HG03135 (cell line): ENCODE data around the gene KRT32.

Experiments
- ATAC-seq: cut with Tn5 transposase; IDR thresholded peaks from one replicate; pipeline ENCODE4 v1.9.1; 2021; ENCODE audit warnings: mild to moderate bottlenecking, moderate library complexity; ENCODE audit not compliant: unreplicated experiment

The KRT32 gene

GRCh38 chr17:41467561-41467960, 375 bp upstream of the KRT32 start:
- no peak for ATAC-seq

- no peak for ATAC-seq
These were observed 2.5 kb downstream of the KRT32 start for GRCh38 chr17:41464682-41465081.

GRCh38 chr17:41464173-41464572, 3.0 kb downstream of the KRT32 start:
- no peak for ATAC-seq

DNA sequence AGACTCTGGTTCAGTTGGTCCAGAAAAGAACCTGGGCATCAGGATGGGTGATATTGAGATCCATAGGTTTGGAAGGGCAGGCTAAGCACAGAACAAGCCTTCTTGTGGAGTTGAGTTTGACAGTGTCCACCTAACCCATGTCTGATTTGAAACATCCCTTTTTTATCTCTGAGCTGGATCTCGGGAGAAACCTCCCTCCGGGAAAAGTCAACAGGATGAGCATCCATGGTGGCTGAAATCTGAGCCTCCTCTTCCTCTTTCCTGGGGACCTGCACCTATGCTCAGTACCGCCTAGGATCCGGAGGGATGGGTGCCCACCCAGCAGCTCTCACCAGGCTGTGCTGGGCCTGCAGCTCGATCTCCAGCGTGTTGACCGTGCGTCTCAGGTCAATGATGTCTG, 3.4 kb downstream of the KRT32 start:
- no peak for ATAC-seq

- ATAC-seq, result no peak
These were observed 4.5 kb downstream of the KRT32 start for GRCh38 chr17:41462705-41463104.

DNA sequence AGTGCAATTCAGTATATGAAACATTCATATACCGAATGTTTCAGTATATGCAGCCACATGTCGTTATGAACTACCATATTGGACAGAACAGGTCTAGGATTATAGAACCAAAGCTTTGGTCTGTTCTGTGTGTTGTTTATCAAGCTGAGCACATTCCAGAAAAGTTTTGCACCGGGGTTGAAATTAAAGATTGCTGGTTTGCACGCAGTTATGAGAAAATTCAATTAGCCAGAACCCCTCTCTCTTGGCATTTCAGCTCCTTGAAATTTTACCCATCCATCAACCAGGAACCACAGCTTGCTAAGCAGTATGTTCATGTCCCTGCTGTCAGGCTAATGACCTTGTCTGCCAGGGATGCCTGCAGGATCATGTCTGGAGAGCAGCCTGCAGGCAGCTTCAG, 9.5 kb downstream of the KRT32 start:
- no peak for ATAC-seq

DNA sequence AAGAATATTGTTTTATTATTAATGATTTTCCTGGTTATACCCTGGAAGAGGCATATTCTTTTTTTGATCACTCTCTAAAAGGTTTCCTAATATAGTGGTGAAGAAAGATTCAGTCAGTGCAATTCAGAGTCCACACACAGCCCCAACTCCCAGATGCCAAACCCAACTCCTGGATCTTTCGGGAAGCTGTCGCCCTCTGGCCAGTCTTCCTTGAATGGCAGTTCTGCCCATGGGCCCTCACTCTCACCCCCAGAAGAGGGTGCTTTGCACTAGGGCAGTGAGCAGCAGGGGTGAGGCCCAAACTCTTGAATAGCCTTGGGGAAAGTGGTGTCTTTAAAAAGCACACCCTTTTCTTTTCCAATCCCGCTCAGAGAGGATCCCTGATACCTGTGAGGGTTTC, 11.0 kb downstream of the KRT32 start:
- no peak for ATAC-seq

DNA sequence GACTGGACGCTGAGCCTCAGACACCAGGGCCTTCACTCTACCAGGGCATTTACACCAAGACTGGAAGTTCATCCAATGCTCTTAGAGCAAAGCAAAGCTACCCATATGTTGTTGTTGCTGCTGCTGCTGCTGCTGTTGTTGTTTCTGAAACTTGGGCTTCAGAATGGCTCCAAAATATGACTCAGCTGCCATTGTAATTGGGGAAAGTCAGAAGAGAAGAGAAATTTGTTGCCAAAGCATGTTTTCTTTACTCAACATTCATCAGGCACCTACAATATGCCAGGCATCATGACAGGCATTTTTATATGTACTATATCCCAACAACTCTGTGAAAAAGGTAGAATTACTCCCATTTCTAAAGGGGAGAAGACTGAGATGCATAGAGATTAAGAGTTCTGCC, 11.9 kb downstream of the KRT32 start:
- no peak for ATAC-seq

- no peak for ATAC-seq
These were observed 14.1 kb downstream of the KRT32 start for GRCh38 chr17:41453066-41453465.

DNA sequence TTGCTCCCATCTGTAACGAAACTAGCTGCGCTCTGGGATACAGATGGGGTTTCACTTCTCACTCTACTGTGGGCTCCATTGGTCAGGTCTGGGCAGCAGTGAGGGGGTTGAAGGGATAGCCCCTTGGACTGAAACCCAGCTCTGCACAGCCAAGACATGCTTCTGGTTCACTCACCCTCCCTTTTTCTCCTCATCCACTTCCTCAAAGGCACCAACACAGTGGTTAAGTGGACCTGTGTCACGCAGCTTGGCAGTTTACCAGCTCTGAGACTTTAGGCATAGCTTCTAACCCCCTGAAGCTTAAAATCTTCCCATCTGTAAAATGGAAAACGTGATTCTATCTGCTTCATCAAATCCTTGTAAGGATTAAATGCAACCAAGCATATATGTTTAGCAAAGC, 14.9 kb downstream of the KRT32 start:
- ATAC-seq, result no peak

DNA sequence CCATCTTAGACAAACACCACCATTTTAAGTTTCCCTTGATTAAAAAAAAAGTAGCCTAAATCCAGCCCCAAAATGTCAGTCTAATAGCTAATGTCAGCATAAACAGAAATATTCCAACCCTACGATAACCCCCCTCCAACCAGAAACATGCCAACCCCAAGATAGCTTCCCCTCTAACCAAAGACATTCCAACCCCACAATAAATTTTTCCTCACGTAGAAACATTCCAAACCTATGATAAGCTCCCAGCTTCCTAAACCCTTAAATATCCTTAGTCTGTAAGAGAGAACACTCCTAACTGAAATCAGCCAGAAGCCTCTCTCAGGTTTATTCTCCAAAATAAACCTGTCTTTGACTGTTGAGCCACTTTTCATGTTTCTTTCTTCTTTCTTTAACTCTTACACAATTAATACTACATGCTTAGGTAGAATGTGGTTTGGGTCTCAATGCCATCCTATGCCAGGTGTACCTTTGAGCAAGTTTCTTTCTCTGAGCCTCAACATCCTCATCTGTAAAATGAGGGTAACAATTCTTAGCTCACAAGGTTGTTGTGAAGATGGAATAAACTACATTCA, 15.9 kb downstream of the KRT32 start:
- ATAC-seq, result no peak

DNA sequence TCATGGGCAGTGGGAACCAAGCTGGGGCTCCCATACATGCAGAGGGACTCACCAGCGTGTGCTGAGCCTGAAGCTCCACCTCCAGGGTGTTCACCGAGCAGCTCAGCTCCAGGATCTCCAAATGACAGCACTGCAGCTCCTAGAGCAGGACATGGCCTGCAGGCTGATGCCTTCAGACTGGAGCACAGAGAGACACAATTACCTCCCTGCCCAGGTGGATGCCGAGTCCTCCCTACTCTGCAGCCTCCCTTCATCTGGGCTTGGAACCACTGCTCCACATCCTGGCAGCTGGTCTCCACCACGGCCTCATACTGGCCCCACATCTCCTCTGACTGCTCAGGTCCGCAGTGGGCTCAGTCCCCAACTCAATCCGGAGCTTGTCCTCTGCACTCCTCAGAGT, 18.2 kb downstream of the KRT32 start:
- ATAC-seq, result no peak

GRCh38 chr17:41448506-41448905, 18.7 kb downstream of the KRT32 start:
- ATAC-seq, result no peak

DNA sequence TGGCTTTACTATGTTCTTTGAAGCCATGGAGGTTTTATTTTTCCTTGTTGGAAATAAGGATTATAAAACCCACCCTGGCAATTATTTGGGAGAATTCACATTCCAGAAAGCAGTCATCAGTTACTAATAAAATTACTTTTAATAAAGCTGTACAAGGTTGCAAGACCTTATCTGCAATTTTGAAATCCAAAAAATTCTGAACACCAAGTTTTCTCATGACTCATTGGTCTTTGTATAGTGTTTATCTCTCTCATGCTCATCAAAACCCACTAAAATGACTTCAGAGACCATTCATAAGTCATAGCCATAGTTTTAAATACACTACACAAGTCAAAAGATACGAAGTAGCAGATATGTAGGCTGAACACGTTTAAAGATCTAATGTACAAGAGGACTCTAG, 20.4 kb downstream of the KRT32 start:
- no peak for ATAC-seq

DNA sequence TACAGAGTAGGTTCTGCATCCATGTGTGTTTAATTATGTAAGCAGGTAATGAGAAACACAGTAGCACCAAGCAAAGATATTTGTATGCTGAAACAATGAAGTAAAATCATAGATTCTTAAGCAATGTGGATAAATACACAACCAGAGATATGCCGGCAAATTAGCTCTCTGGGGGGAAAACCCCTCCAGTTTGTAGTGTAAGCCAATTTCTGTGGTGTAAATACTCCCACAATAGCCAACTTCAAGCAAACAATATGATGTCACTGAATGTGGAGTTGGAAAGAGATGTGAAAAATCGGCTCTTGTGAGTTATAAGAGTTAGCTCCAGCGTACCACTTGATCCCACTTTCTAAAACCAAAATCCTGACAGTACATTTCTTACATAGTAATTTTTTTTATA, 22.5 kb downstream of the KRT32 start:
- ATAC-seq, result no peak

DNA sequence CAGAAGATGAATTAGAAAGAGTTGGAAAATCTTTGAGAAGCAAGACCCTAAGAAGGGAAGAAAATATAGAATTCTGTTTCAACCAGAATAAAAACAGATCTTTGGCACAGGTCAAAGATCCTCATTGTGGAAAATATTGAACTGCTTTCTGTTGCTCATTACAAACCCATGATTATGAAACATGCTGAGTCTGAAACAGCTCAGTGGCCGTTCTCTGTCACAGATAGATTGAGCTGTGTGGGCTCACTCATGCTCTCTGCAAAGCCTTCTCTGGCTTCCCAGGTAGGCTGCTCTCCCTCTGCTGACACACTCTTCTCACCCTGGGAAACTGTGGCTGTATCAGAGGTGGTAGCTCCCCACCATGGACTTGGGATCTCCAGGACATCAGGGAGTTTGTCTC, 23.0 kb downstream of the KRT32 start:
- no peak for ATAC-seq

DNA sequence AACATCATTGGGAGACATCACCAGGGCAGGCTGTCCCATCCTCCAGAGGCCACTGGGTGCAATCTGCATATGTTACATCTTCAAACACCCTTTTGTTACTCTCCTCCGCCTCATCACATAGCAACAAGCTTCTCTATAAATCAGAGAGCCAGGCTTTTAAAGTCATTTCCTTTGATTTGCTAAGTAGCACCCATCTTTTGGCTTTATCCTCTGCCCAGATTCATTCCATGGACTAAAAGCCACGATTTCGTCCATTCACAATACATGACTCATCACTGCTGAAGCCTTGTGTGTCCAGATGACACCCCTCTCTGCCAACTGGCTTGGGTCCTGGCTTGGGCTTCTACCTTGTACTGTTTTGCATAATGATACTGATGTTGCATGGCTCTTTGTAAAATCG, 24.4 kb downstream of the KRT32 start:
- ATAC-seq, result no peak

- no peak for ATAC-seq
These were observed 26.6 kb downstream of the KRT32 start, which contains the start of gene KRT38 for GRCh38 chr17:41440531-41441033. KRT38 (minus strand) TSS chr17:41440983; CDS start chr17:41440921, 62 bp downstream.

DNA sequence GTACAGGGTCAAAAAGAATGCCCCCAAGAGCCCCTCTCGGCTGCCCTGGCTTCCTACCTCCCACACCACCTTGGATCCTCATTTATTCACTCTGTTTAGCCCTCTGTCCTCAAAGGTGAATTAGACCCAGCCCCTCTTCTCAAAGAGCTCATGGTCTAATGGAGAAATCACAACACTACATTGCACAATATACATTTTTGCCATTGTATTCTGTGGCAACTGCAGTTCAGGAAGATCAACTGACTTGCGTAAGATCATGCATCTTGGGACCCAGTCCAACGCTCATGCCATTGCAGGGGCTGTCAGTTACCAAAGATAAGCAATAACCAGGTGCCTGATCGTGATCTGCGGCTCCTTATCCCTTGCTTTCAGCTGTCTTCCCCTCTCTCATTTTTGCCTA, 27.8 kb downstream of the KRT32 start:
- no peak for ATAC-seq

DNA sequence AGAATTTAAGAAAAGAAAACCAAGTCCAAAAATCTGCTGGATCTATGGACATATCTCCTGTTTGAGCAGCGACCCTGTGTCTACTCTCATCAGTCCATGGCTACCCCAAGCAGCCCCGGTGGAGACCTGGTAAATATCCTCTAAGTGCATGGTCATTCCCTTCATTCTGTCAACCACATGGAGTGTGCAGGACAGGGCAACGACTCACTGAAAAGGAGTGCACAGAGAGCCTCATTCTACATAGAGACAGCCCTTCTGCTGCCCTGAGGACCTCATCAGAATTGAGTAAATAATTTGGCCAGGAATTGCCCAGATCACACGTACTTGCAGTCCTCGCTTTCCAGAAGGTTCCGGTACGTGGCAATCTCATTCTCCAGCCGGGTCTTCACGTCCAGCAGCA, 29.4 kb downstream of the KRT32 start:
- no peak for ATAC-seq

GRCh38 chr17:41437254-41437653, 29.9 kb downstream of the KRT32 start:
- ATAC-seq, result no peak

DNA sequence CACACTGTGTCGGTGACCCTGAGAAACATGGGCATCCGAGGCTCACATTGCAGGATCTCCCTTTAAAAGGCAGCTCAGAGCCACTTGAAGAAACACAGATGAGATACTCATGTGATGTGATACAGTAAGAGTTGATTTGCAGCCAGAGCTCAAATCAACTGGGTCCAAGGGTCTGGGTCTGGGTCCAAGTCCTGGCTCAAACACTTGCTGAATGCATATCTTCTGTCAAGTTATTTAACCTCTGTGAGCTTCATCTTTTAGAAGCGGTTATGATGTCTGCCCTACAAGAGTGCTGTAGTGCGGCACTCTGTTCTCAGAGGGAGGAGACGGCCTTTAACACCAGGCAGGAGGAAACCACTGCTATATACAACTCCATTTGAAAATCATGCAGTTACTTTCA, 32.8 kb downstream of the KRT32 start:
- ATAC-seq, result no peak

DNA sequence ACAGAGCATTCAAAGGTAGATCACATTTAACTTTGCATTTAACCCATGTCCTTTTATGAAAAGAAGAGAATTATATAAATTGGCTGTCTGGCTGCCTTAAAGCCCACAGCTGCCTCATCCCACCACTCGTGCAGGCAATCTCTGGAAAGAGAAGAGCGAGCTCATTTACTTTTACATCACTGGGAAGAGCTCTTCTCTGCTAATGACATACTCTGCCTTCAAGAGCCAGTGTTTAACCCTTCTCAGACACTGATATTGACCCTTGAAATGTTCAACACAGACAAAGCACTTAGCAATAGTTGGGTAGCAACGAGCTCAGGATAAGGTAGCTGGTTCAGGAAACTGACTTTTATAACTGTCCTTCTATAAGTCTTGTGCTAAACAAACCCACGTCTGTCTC, 33.2 kb downstream of the KRT32 start:
- no peak for ATAC-seq
